Measurements from ENCODE around the gene SNX20.

Gene SNX20

GRCh38 chr16:50640919-50641817 is 39.9 kb downstream of the SNX20 start:
- no peaks in the 10 kb centered on the region for H3K4me1 ChIP-seq (ENCODE audit: control insufficient read depth, insufficient read depth, low read length)
- no peak overlapping the region for H3K4me3 ChIP-seq (ENCODE audit: low read length)
- no peaks in the 10 kb centered on the region for H3K36me3 ChIP-seq (ENCODE audit: control insufficient read depth, insufficient read depth, low read length)
- no peak overlapping the region for H3K9ac ChIP-seq (ENCODE audit: low read length)
- no peaks in the 10 kb centered on the region for H3K27me3 ChIP-seq (ENCODE audit: control insufficient read depth, insufficient read depth, low read length)
- H3K27ac ChIP-seq (ENCODE audit: low read depth, low read length) = no peak overlapping the region

- Histone ChIP-seq H3K4me1 (ENCODE audit: control insufficient read depth, insufficient read depth, low read length) (no peaks in the 10 kb centered on the region), H3K36me3 (ENCODE audit: control insufficient read depth, insufficient read depth, low read length) (no peaks in the 10 kb centered on the region), H3K9ac (ENCODE audit: low read length) (no peak overlapping the region), H3K4me3 (ENCODE audit: low read length) (no peak overlapping the region), H3K27me3 (ENCODE audit: control insufficient read depth, insufficient read depth, low read length) (no peaks in the 10 kb centered on the region), H3K27ac (ENCODE audit: low read depth, low read length) (no peak overlapping the region)
Measured at GRCh38 chr16:50640391-50640790, 40.7 kb downstream of the SNX20 start.

GRCh38 chr16:50638816-50639670 is 42.1 kb downstream of the SNX20 start:
- Histone ChIP-seq H3K4me1 (ENCODE audit: control insufficient read depth, insufficient read depth, low read length) (no peaks in the 10 kb centered on the region), H3K36me3 (ENCODE audit: control insufficient read depth, insufficient read depth, low read length) (no peaks in the 10 kb centered on the region), H3K4me3 (ENCODE audit: low read length) (no peak overlapping the region), H3K27ac (ENCODE audit: low read depth, low read length) (no peak overlapping the region), H3K9ac (ENCODE audit: low read length) (no peak overlapping the region), H3K27me3 (ENCODE audit: control insufficient read depth, insufficient read depth, low read length) (no peaks in the 10 kb centered on the region)

- no peak overlapping the region for H3K9ac ChIP-seq (ENCODE audit: low read length)
- no peak overlapping the region for H3K27ac ChIP-seq (ENCODE audit: low read depth, low read length)
- no peaks in the 10 kb centered on the region for H3K4me1 ChIP-seq (ENCODE audit: control insufficient read depth, insufficient read depth, low read length)
- no peaks in the 10 kb centered on the region for H3K36me3 ChIP-seq (ENCODE audit: control insufficient read depth, insufficient read depth, low read length)
- no peaks in the 10 kb centered on the region for H3K27me3 ChIP-seq (ENCODE audit: control insufficient read depth, insufficient read depth, low read length)
- H3K4me3 ChIP-seq (ENCODE audit: low read length) = no peak overlapping the region
Measured at GRCh38 chr16:50637716-50638602, 43.2 kb downstream of the SNX20 start.

GRCh38 chr16:50636753-50637374 is 44.2 kb downstream of the SNX20 start:
- no peaks in the 10 kb centered on the region for H3K4me1 ChIP-seq (ENCODE audit: control insufficient read depth, insufficient read depth, low read length)
- no peak overlapping the region for H3K9ac ChIP-seq (ENCODE audit: low read length)
- no peaks in the 10 kb centered on the region for H3K27me3 ChIP-seq (ENCODE audit: control insufficient read depth, insufficient read depth, low read length)
- H3K27ac ChIP-seq (ENCODE audit: low read depth, low read length) = no peak overlapping the region
- no peaks in the 10 kb centered on the region for H3K36me3 ChIP-seq (ENCODE audit: control insufficient read depth, insufficient read depth, low read length)
- H3K4me3 ChIP-seq (ENCODE audit: low read length) = no peak overlapping the region

- no peak overlapping the region for H3K27ac ChIP-seq (ENCODE audit: low read depth, low read length)
- H3K4me3 ChIP-seq (ENCODE audit: low read length) = no peak overlapping the region
- H3K36me3 ChIP-seq (ENCODE audit: control insufficient read depth, insufficient read depth, low read length) = no peaks in the 10 kb centered on the region
- no peaks in the 10 kb centered on the region for H3K27me3 ChIP-seq (ENCODE audit: control insufficient read depth, insufficient read depth, low read length)
- H3K9ac ChIP-seq (ENCODE audit: low read length) = no peak overlapping the region
- no peaks in the 10 kb centered on the region for H3K4me1 ChIP-seq (ENCODE audit: control insufficient read depth, insufficient read depth, low read length)
Measured at GRCh38 chr16:50635505-50636392, 45.4 kb downstream of the SNX20 start.

GRCh38 chr16:50634947-50635346 is 46.2 kb downstream of the SNX20 start:
- Histone ChIP-seq H3K9ac (ENCODE audit: low read length) (no peak overlapping the region), H3K4me1 (ENCODE audit: control insufficient read depth, insufficient read depth, low read length) (no peaks in the 10 kb centered on the region), H3K36me3 (ENCODE audit: control insufficient read depth, insufficient read depth, low read length) (no peaks in the 10 kb centered on the region), H3K27ac (ENCODE audit: low read depth, low read length) (no peak overlapping the region), H3K27me3 (ENCODE audit: control insufficient read depth, insufficient read depth, low read length) (no peaks in the 10 kb centered on the region), H3K4me3 (ENCODE audit: low read length) (no peak overlapping the region)

GRCh38 chr16:50634090-50634489 is 47.0 kb downstream of the SNX20 start:
- Histone ChIP-seq H3K27ac (ENCODE audit: low read depth, low read length) (no peak overlapping the region), H3K27me3 (ENCODE audit: control insufficient read depth, insufficient read depth, low read length) (no peaks in the 10 kb centered on the region), H3K4me3 (ENCODE audit: low read length) (no peak overlapping the region), H3K9ac (ENCODE audit: low read length) (no peak overlapping the region), H3K36me3 (ENCODE audit: control insufficient read depth, insufficient read depth, low read length) (no peaks in the 10 kb centered on the region), H3K4me1 (ENCODE audit: control insufficient read depth, insufficient read depth, low read length) (no peaks in the 10 kb centered on the region)

- Histone ChIP-seq H3K36me3 (ENCODE audit: control insufficient read depth, insufficient read depth, low read length) (no peaks in the 10 kb centered on the region), H3K27me3 (ENCODE audit: control insufficient read depth, insufficient read depth, low read length) (no peaks in the 10 kb centered on the region), H3K4me1 (ENCODE audit: control insufficient read depth, insufficient read depth, low read length) (no peaks in the 10 kb centered on the region), H3K27ac (ENCODE audit: low read depth, low read length) (no peak overlapping the region), H3K9ac (ENCODE audit: low read length) (no peak overlapping the region), H3K4me3 (ENCODE audit: low read length) (no peak overlapping the region)
Measured at GRCh38 chr16:50632927-50633800, 47.9 kb downstream of the SNX20 start.

- Histone ChIP-seq H3K9ac (ENCODE audit: low read length) (no peak overlapping the region), H3K27me3 (ENCODE audit: control insufficient read depth, insufficient read depth, low read length) (no peaks in the 10 kb centered on the region), H3K27ac (ENCODE audit: low read depth, low read length) (no peak overlapping the region), H3K36me3 (ENCODE audit: control insufficient read depth, insufficient read depth, low read length) (no peaks in the 10 kb centered on the region), H3K4me3 (ENCODE audit: low read length) (no peak overlapping the region), H3K4me1 (ENCODE audit: control insufficient read depth, insufficient read depth, low read length) (peaks cover 6% of the 10 kb centered on the region)
Measured at GRCh38 chr16:50631985-50632576, 49.0 kb downstream of the SNX20 start.
